ENCODE results near the gene TOB2.

- TF ChIP-seq CTCF (IDR thresholded peaks at IDR 0.05), result no peak
- no peak for TF ChIP-seq POLR2A (IDR thresholded peaks at IDR 0.05)
These were observed 4.3 kb downstream of the TOB2 start for GRCh38 chr22:41442240-41442792.

Measured in testis (tissue), 2 donors.